MCF 10A (cell line): ENCODE measurements around the gene GSTO2. TPM values are rescaled to one million over a fixed set of nuclear protein-coding genes. Genes with fewer than 3 reads are reported as not detected.
A peak's percentile ranks its signal among the peaks of the same experiment; 100 is the strongest.

Source experiments
- BruUV-seq: library from RNA; stranded (reverse); fragments of 400-500 nt; replicated peaks from 2 replicates; lab custom pipeline; 2021; lab: Mats Ljungman, UMichigan
- CTCF ChIA-PET: fragments of 300-600 bp; sonication (Branson Sonifier 250); formaldehyde crosslinking; extraction: SDS; loops from one replicate; lab custom pipeline; 2021; ENCODE audit warnings: antibody characterized with exemption, inconsistent platforms; lab: Yijun Ruan, JAX
- POLR2A ChIA-PET: fragments of 300-600, 350-650 bp; sonication (Branson Sonifier 250); formaldehyde crosslinking; extraction: SDS; loops from one replicate; lab custom pipeline; 2020; ENCODE audit warnings: antibody characterized with exemption, inconsistent platforms; lab: Yijun Ruan, JAX
- DNase-seq: peaks from one replicate; pipeline ENCODE4 v3.0.0-alpha.2; 2018; ENCODE audit not compliant: unreplicated experiment
- H3K27ac Mint-ChIP-seq: one replicate; pipeline ENCODE4 v1.8.0; 2022; ENCODE audit warnings: mild to moderate bottlenecking, low read depth, mixed read lengths; ENCODE audit not compliant: unreplicated experiment
- H3K27me3 Mint-ChIP-seq: one replicate; pipeline ENCODE4 v1.8.0; 2022; ENCODE audit warnings: mixed read lengths; ENCODE audit not compliant: insufficient read depth, unreplicated experiment
- H3K36me3 Mint-ChIP-seq: one replicate; pipeline ENCODE4 v1.8.0; 2022; ENCODE audit warnings: mild to moderate bottlenecking, moderate library complexity, mixed read lengths; ENCODE audit not compliant: insufficient read depth, unreplicated experiment
- H3K4me1 Mint-ChIP-seq: one replicate; pipeline ENCODE4 v1.8.0; 2022; ENCODE audit warnings: mixed read lengths; ENCODE audit not compliant: insufficient read depth, unreplicated experiment
- H3K4me3 Mint-ChIP-seq: one replicate; pipeline ENCODE4 v1.8.0; 2022; ENCODE audit warnings: mild to moderate bottlenecking, moderate library complexity, mixed read lengths; ENCODE audit not compliant: unreplicated experiment
- H3K9me3 Mint-ChIP-seq: one replicate; pipeline ENCODE4 v1.8.0; 2022; ENCODE audit warnings: mixed read lengths; ENCODE audit not compliant: unreplicated experiment
- CTCF ChIP-seq: fragments of 200-600 bp; IDR thresholded peaks from one replicate; pipeline ENCODE4 v1.8.0; 2022; ENCODE audit warnings: antibody characterized with exemption, mild to moderate bottlenecking; ENCODE audit not compliant: unreplicated experiment
- intact Hi-C: fragments of 100-400 bp; cut with micrococcal nuclease; formaldehyde crosslinking; loops from 2 replicates; pipeline ENCODE4 v1.14.1; 2022
- total RNA-seq: library from RNA; stranded (reverse); gene quantifications from 2 replicates; pipeline ENCODE4 v1.2.3, GENCODE V29; 2022

The GSTO2 gene
- total RNA-seq, 1 experiment from 2014 or later, result 40.9 TPM

DNA sequence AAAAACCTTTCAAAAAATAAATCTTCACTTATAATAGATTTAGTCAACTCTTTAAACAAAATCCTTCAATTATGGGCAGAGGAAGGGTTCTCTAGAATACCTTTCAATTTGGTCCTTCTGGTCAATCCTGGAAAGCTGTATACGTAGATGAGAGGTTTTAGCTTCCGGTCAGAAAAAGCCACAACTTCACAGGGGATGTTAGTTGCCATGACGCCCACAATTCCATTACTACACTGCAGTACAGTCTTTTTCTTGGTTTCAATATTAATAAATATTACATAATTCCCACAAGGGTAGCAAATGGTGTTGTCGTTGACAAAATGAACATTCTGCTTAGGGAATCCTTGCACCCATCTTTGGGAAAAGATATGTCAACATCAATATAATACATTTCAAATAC is 38.5 kb upstream of the GSTO2 start:
- Mint-ChIP-seq H3K27me3 (peaks cover 12% of the 10 kb centered on the region), H3K36me3 (no peaks in the 10 kb centered on the region), H3K27ac (no peak overlapping the region), H3K4me3 (no peak overlapping the region), H3K4me1 (peaks cover 6% of the 10 kb centered on the region), H3K9me3 (no peaks in the 10 kb centered on the region)
- TF ChIP-seq CTCF, result no peak
- intact Hi-C loops, result no loop called here
- ChIA-PET CTCF (interaction anchor here (0.9 to 1.2 kb wide), 4 partner anchors 18 to 121 kb away, joined by 3 to 8 read pairs (median 4); no protein-coding TSS in a partner anchor), POLR2A (interaction anchor here (0.6 to 2.3 kb wide), 2 partner anchors 39 to 846 kb away, joined by 3 to 11 read pairs; partner anchors contain the start of gene GSTO2)
- no TSS peak for BruUV-seq
- no peak for DNase-seq

- no peaks in the 10 kb centered on the region for H3K9me3 Mint-ChIP-seq
- no peak for TF ChIP-seq CTCF
- intact Hi-C loops, result no loop called here
- POLR2A ChIA-PET, result interaction anchor here (0.7 to 3.1 kb wide), 12 partner anchors 9 to 150 kb away, joined by 3 to 51 read pairs (median 4); partner anchors contain the start of genes GSTO1, GSTO2 and SFR1
- no peaks in the 10 kb centered on the region for H3K36me3 Mint-ChIP-seq
- H3K27me3 Mint-ChIP-seq, result peaks cover 27% of the 10 kb centered on the region
- H3K4me1 Mint-ChIP-seq, result peaks cover 11% of the 10 kb centered on the region
- H3K27ac Mint-ChIP-seq, result peak within 1 kb of the TSS; percentile 93
- BruUV-seq, result no TSS peak
- peak within 1 kb of the TSS; percentile 81 for H3K4me3 Mint-ChIP-seq
- peak; percentile 97 for DNase-seq
- CTCF ChIA-PET, result interaction anchor here (0.7 to 2.7 kb wide), 3 partner anchors 42 to 135 kb away, joined by 4 to 10 read pairs (median 4); no protein-coding TSS in a partner anchor
These were observed 37.0 kb upstream of the GSTO2 start, which contains the start of gene CFAP43 for GRCh38 chr10:104231784-104232612. Gene CFAP43, minus strand, starts transcription at chr10:104232364. Its CDS starts 118 bp downstream, at chr10:104232246.

DNA sequence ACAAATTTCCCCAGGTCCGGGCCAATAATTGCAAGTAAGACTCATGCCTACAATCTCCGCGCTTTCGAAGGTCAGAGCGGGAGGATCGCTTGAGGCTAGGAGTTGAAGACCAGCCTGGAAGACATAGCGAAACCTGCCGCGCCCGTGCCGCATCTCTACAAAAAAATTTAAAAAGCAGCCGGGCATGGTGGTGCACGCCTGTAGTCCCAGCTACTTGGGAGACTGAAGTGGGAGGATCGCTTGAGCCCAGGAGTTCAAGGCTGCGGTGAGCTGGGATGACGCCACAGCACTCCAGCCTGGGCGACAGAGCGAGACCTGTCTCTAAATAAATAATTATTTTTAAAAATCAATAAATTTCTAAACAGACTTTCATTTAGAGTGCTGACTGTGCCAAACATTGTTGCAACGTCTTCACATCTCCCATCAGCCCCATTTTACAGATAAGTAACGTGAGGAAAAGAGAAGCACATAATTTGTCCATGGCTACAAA is 36.3 kb upstream of the GSTO2 start:
- POLR2A ChIA-PET, result interaction anchor here (1.0 to 3.1 kb wide), 9 partner anchors 9 to 150 kb away, joined by 3 to 51 read pairs (median 5); partner anchors contain the start of genes GSTO1, GSTO2 and SFR1

More for the DNA sequence above, 36.3 kb upstream of the GSTO2 start:
- BruUV-seq, result no TSS peak
- CTCF ChIA-PET, result interaction anchor here (0.7 to 2.7 kb wide), 2 partner anchors 42 to 43 kb away, joined by 4 to 10 read pairs; no protein-coding TSS in a partner anchor
- peak overlapping the region; percentile 93 for H3K27ac Mint-ChIP-seq
- H3K4me3 Mint-ChIP-seq, result peak overlapping the region; percentile 81
- DNase-seq, result no peak
- no peak for TF ChIP-seq CTCF
- H3K36me3 Mint-ChIP-seq, result no peaks in the 10 kb centered on the region
- H3K9me3 Mint-ChIP-seq, result no peaks in the 10 kb centered on the region
- intact Hi-C loops, result no loop called here
- peaks cover 34% of the 10 kb centered on the region for H3K27me3 Mint-ChIP-seq
- H3K4me1 Mint-ChIP-seq, result peaks cover 11% of the 10 kb centered on the region
